HEK293T (cell line): ENCODE data around the gene TEAD3.

ENCODE experiments used
- FOXM1 ChIP-seq: fragments of 450-650 bp; IDR thresholded peaks from 2 replicates; pipeline ENCODE4 v1.6.1; 2017; ENCODE audit warnings: mild to moderate bottlenecking, borderline replicate concordance
- L3MBTL2 ChIP-seq: fragments of 450-650 bp; conservative IDR thresholded peaks from 2 replicates; pipeline ENCODE4 v1.6.1; 2016; ENCODE audit warnings: mild to moderate bottlenecking
- SP1 ChIP-seq: fragments of 450-650 bp; IDR thresholded peaks from 2 replicates; pipeline ENCODE4 v1.6.1; 2017
- SUZ12 ChIP-seq: fragments of 450-650 bp; IDR thresholded peaks from 2 replicates; pipeline ENCODE4 v1.6.1; 2016; ENCODE audit warnings: mild to moderate bottlenecking
- TARDBP ChIP-seq: fragments of 450-650 bp; IDR thresholded peaks from 2 replicates; pipeline ENCODE4 v1.6.1; 2016

DNA sequence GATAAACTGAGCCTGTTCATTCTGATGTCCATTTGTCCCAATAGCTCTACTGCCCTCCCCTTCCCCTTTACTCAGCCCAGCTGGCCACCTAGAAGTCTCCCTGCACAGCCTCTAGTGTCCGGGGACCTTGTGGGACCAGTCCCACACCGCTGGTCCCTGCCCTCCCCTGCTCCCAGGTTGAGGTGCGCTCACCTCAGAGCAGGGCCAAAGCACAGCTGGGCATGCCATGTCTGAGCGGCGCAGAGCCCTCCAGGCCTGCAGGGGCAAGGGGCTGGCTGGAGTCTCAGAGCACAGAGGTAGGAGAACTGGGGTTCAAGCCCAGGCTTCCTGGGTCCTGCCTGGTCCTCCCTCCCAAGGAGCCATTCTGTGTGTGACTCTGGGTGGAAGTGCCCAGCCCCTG, 69.4 kb downstream of the TEAD3 start:
- TF ChIP-seq SP1 (no peak), SUZ12 (no peak), L3MBTL2 (no peak), TARDBP (no peak), FOXM1 (no peak)
